HFF-Myc (cell line): ENCODE results near the gene NOS1AP.

Source experiments
- DNase-seq: peaks from one replicate; pipeline ENCODE4 v3.0.0-alpha.2; 2011; ENCODE audit warnings: low read depth; ENCODE audit errors: extremely low read depth
- H3K4me3 ChIP-seq: replicated peaks from 2 replicates; pipeline ENCODE4 v1.5.1; 2011; ENCODE audit warnings: low read depth, mild to moderate bottlenecking, control low read depth, low read length
- TF ChIP-seq, protein P1 (sequence below): IDR thresholded peaks from 2 replicates; pipeline ENCODE4 v1.5.1; 2012; ENCODE audit warnings: mild to moderate bottlenecking, low read depth, low read length, control low read depth; ENCODE audit errors: missing control alignments

NOS1AP gene

DNA sequence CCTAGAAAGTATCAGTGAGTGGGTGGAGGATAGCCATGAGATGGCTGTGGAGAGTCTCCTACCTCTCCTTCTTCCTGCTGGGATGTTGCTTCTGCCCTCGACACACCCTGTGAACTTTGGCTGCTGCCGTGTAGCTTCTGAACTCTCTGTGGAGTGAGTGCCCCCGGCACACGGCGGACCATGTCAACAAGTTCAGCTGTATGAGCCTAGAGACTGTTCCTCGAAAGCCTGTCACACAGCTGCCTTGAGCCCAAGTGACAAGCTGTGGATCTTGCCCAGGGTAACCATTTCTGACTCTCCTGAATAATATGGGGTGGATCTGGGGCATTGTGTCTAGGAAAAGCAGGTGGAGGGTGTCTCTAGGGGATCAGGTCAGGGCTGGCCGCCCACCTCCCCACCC lies 143.2 kb downstream of the NOS1AP start:
- H3K4me3 ChIP-seq, result no peak overlapping the region
- TF ChIP-seq, protein P1, sequence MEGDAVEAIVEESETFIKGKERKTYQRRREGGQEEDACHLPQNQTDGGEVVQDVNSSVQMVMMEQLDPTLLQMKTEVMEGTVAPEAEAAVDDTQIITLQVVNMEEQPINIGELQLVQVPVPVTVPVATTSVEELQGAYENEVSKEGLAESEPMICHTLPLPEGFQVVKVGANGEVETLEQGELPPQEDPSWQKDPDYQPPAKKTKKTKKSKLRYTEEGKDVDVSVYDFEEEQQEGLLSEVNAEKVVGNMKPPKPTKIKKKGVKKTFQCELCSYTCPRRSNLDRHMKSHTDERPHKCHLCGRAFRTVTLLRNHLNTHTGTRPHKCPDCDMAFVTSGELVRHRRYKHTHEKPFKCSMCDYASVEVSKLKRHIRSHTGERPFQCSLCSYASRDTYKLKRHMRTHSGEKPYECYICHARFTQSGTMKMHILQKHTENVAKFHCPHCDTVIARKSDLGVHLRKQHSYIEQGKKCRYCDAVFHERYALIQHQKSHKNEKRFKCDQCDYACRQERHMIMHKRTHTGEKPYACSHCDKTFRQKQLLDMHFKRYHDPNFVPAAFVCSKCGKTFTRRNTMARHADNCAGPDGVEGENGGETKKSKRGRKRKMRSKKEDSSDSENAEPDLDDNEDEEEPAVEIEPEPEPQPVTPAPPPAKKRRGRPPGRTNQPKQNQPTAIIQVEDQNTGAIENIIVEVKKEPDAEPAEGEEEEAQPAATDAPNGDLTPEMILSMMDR, result no peak
- DNase-seq, result no peak

GRCh38 chr1:162213281-162213912 lies 143.9 kb downstream of the NOS1AP start:
- no peak overlapping the region for H3K4me3 ChIP-seq
- TF ChIP-seq, protein P1, result no peak
- no peak for DNase-seq

DNA sequence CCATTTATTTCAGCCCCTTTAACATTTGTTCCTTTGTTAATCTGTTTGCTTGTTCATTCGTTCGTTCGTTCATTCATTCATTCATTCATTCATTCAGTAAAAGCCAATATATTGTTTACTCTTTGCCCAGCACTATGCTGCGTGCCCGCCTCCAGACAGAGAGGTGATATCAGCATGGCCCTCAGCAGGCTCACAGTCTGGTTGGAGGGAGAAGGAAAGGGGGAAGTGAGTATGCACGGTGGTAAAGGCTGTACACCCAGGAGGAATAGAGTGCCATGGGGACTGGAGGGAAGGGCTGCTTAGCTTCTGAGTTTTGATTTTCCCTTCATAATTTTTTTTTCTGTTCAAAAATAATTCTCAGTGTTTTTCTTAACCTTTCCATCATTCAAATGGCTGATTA lies 144.7 kb downstream of the NOS1AP start:
- TF ChIP-seq, protein P1, result no peak
- no peak overlapping the region for H3K4me3 ChIP-seq
- no peak for DNase-seq

- TF ChIP-seq, protein P1, result no peak
- no peak overlapping the region for H3K4me3 ChIP-seq
- no peak for DNase-seq
Observed at GRCh38 chr1:162215902-162216301, 146.4 kb downstream of the NOS1AP start.

GRCh38 chr1:162216604-162217003 lies 147.1 kb downstream of the NOS1AP start:
- TF ChIP-seq, protein P1, result no peak
- no peak for DNase-seq
- no peak overlapping the region for H3K4me3 ChIP-seq

- no peak overlapping the region for H3K4me3 ChIP-seq
- TF ChIP-seq, protein P1, result no peak
- DNase-seq, result no peak
Observed at GRCh38 chr1:162217706-162218105, 148.2 kb downstream of the NOS1AP start.

DNA sequence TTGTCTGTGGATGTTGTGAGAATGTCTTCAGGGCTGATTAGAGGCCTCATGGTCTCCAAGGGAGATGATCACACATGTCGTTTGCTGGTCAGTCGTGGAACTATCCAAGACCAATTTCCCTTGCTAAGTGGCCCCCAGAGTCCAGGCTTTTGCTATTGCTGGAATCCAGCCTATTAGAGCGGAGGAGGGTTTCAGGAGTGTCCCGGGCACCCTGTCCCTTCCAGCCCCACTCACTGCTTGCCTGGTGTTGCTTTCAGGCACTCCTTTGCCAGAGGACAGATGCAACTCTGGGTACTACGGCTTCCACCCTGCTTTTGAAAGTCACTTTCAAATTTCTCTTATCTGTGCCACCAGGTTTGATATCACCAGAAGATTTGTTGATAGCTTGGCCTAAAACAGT lies 149.1 kb downstream of the NOS1AP start:
- TF ChIP-seq, protein P1, result no peak

More for the DNA sequence above, 149.1 kb downstream of the NOS1AP start:
- H3K4me3 ChIP-seq, result no peak overlapping the region
- no peak for DNase-seq
